H9 (cell line): ENCODE measurements around the gene WDR91. TPM values are rescaled to one million over a fixed set of nuclear protein-coding genes. Genes with fewer than 3 reads are reported as not detected.
"Not testable (repeated sequence)": the region's sequence is repeated elsewhere in the genome, so short reads cannot be mapped to it uniquely, and the experiment has no call there.

ENCODE experiments used
- DNase-seq: peaks from one replicate; pipeline ENCODE4 v3.0.0-alpha.2; 2017
- H2AFZ ChIP-seq: one replicate; pipeline ENCODE4 v1.6.1; 2013; ENCODE audit warnings: mild to moderate bottlenecking, low read length, control low read depth, moderate library complexity
- H2AK5ac ChIP-seq: 2 replicates; pipeline ENCODE4 v1.6.1; 2013; ENCODE audit warnings: low read length, control low read depth, mixed read lengths; ENCODE audit not compliant: insufficient read length
- H2BK120ac ChIP-seq: one replicate; pipeline ENCODE4 v1.6.1; 2013; ENCODE audit warnings: low read depth, mild to moderate bottlenecking, low read length, control low read depth, inconsistent platforms; ENCODE audit not compliant: poor library complexity, severe bottlenecking
- H2BK12ac ChIP-seq: 2 replicates; pipeline ENCODE4 v1.6.1; 2013; ENCODE audit warnings: low read length, control low read depth, mixed read lengths, low read depth; ENCODE audit not compliant: insufficient read length
- H2BK15ac ChIP-seq: 2 replicates; pipeline ENCODE4 v1.6.1; 2013; ENCODE audit warnings: low read depth, low read length, control low read depth
- H2BK20ac ChIP-seq: one replicate; pipeline ENCODE4 v1.6.1; 2013; ENCODE audit warnings: low read depth, mild to moderate bottlenecking, low read length, control low read depth, inconsistent platforms; ENCODE audit not compliant: poor library complexity, severe bottlenecking
- H2BK5ac ChIP-seq: 2 replicates; pipeline ENCODE4 v1.6.1; 2013; ENCODE audit warnings: low read length, control low read depth, mixed read lengths; ENCODE audit not compliant: insufficient read length
- H3K14ac ChIP-seq: 2 replicates; pipeline ENCODE4 v1.6.1; 2013; ENCODE audit warnings: low read length, control low read depth; ENCODE audit not compliant: insufficient read depth
- H3K18ac ChIP-seq: 2 replicates; pipeline ENCODE4 v1.6.1; 2013; ENCODE audit warnings: low read depth, mild to moderate bottlenecking, mixed read lengths, low read length, control low read depth; ENCODE audit not compliant: insufficient read length
- H3K23ac ChIP-seq: 2 replicates; pipeline ENCODE4 v1.6.1; 2013; ENCODE audit warnings: low read length, control low read depth, mixed read lengths, low read depth; ENCODE audit not compliant: insufficient read length
- H3K23me2 ChIP-seq: 2 replicates; pipeline ENCODE4 v1.6.1; 2013; ENCODE audit warnings: low read depth, mild to moderate bottlenecking, mixed read lengths, low read length, control low read depth; ENCODE audit not compliant: insufficient read length, poor library complexity, severe bottlenecking
- H3K27ac ChIP-seq: 2 replicates; pipeline ENCODE4 v1.5.1; 2013; ENCODE audit warnings: low read length, control low read depth, mixed read lengths, low read depth; ENCODE audit not compliant: insufficient read length
- H3K27me3 ChIP-seq: 2 replicates; pipeline ENCODE4 v1.6.1; 2013; ENCODE audit warnings: low read length, control low read depth, inconsistent platforms; ENCODE audit not compliant: insufficient read depth
- H3K4ac ChIP-seq: 2 replicates; pipeline ENCODE4 v1.6.1; 2013; ENCODE audit warnings: low read depth, mild to moderate bottlenecking, control low read depth, inconsistent platforms, low read length, moderate library complexity
- H3K4me1 ChIP-seq: 2 replicates; pipeline ENCODE4 v1.6.1; 2013; ENCODE audit warnings: low read length, control low read depth, inconsistent platforms; ENCODE audit not compliant: insufficient read depth
- H3K4me2 ChIP-seq: 2 replicates; pipeline ENCODE4 v1.6.1; 2013; ENCODE audit warnings: low read length, control low read depth, mixed read lengths; ENCODE audit not compliant: insufficient read length, insufficient read depth
- H3K56ac ChIP-seq: 2 replicates; pipeline ENCODE4 v1.6.1; 2013; ENCODE audit warnings: low read depth, mild to moderate bottlenecking, mixed read lengths, low read length, control low read depth; ENCODE audit not compliant: insufficient read length
- H3K79me1 ChIP-seq: 2 replicates; pipeline ENCODE4 v1.6.1; 2013; ENCODE audit warnings: low read depth, mild to moderate bottlenecking, moderate library complexity, low read length, control low read depth, inconsistent platforms; ENCODE audit not compliant: insufficient read depth, poor library complexity, severe bottlenecking
- H3K79me2 ChIP-seq: 2 replicates; pipeline ENCODE4 v1.6.1; 2013; ENCODE audit warnings: low read length, control low read depth, inconsistent platforms; ENCODE audit not compliant: insufficient read depth
- H3K9ac ChIP-seq: 2 replicates; pipeline ENCODE4 v1.6.1; 2013; ENCODE audit warnings: low read length, control low read depth, mixed read lengths; ENCODE audit not compliant: insufficient read length; ENCODE audit errors: extremely low read depth
- H3K9me3 ChIP-seq: one replicate; pipeline ENCODE4 v1.6.1; 2013; ENCODE audit warnings: low read depth, low read length, inconsistent platforms; ENCODE audit not compliant: control insufficient read depth
- H3T11ph ChIP-seq: one replicate; pipeline ENCODE4 v1.6.1; 2013; ENCODE audit warnings: mild to moderate bottlenecking, low read length, control low read depth, inconsistent platforms
- H4K20me1 ChIP-seq: one replicate; pipeline ENCODE4 v1.6.1; 2013; ENCODE audit not compliant: control insufficient read depth, insufficient read length, insufficient read depth
- H4K5ac ChIP-seq: 2 replicates; pipeline ENCODE4 v1.6.1; 2013; ENCODE audit warnings: low read depth, mild to moderate bottlenecking, mixed read lengths, low read length, control low read depth; ENCODE audit not compliant: insufficient read length
- H4K8ac ChIP-seq: replicated peaks from 2 replicates; pipeline ENCODE4 v1.6.1; 2013; ENCODE audit warnings: low read length, control low read depth, mixed read lengths, low read depth; ENCODE audit not compliant: insufficient read length
- H4K91ac ChIP-seq: 2 replicates; pipeline ENCODE4 v1.6.1; 2013; ENCODE audit warnings: low read depth, mild to moderate bottlenecking, moderate library complexity, mixed read lengths, low read length, control low read depth; ENCODE audit not compliant: insufficient read length
- H3K27ac Mint-ChIP-seq, 3 experiments: 2 replicates in 2 of 3; 3 replicates in 1 of 3; pipeline ENCODE4 v1.8.0; 2020 to 2021; ENCODE audit warnings: mixed read lengths in 3 of 3, mild to moderate bottlenecking in 1 of 3, moderate library complexity in 1 of 3
- H3K27me3 Mint-ChIP-seq: 2 replicates; pipeline ENCODE4 v1.8.0; 2021; ENCODE audit warnings: low read depth, mild to moderate bottlenecking, moderate library complexity, mixed read lengths
- H3K36me3 Mint-ChIP-seq, 3 experiments: 2 replicates in 2 of 3; 3 replicates in 1 of 3; pipeline ENCODE4 v1.8.0; 2020 to 2021; ENCODE audit warnings: low read depth in 3 of 3, mixed read lengths in 3 of 3; ENCODE audit not compliant: insufficient read depth in 1 of 3
- H3K4me1 Mint-ChIP-seq, 2 experiments: 2 replicates each; pipeline ENCODE4 v1.8.0; 2020; ENCODE audit warnings: mixed read lengths in 2 of 2
- H3K4me3 Mint-ChIP-seq, 2 experiments: 2 replicates in 1 of 2; 3 replicates in 1 of 2; pipeline ENCODE4 v1.8.0; 2020 to 2021; ENCODE audit warnings: mild to moderate bottlenecking in 2 of 2, mixed read lengths in 2 of 2, moderate library complexity in 1 of 2
- H3K9me3 Mint-ChIP-seq, 2 experiments: 2 replicates in 1 of 2; 3 replicates in 1 of 2; pipeline ENCODE4 v1.8.0; 2020; ENCODE audit warnings: mild to moderate bottlenecking in 2 of 2, mixed read lengths in 2 of 2, moderate library complexity in 1 of 2
- CTCF ChIP-seq: fragments of 200-600 bp; sonication (generic); conservative IDR thresholded peaks from 3 replicates; pipeline ENCODE4 v1.8.0; 2021; ENCODE audit warnings: antibody characterized with exemption, mild to moderate bottlenecking
- WGBS: extraction: QIAGEN DNeasy Blood & Tissue Kit; methylation state at CpG from one replicate; pipeline ENCODE4 v1.1.7; 2013; ENCODE audit warnings: missing lambda C conversion rate, low lambda C conversion rate, mixed read lengths; ENCODE audit not compliant: insufficient read length; ENCODE audit errors: extremely low coverage; 5-methylcytosine and 5-hydroxymethylcytosine counted together
- total RNA-seq: library from RNA; stranded (reverse); gene quantifications from 2 replicates; pipeline ENCODE4 v1.2.1, GENCODE V29; 2021

The WDR91 gene
- total RNA-seq, 1 experiment from 2014 or later = 9.4 TPM

DNA sequence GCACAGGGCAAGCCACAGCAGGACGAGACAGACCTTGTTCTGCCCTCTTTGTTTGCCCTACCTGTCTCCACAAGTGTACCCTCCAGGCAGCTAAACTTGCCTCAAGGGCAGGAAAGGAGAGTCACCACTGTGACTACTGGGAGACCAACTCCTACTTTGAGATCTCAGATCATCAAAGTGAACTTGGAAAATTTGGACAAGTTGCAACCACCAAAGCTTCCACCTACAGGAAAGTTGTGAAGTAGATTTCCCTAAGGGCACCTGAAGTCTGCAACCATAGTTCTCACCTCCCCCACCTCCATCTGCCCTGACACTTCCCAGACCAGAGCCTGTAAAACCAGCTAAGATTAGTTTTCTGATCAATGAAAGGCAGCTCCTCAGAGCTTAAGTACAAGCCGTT lies 2.5 kb upstream of the WDR91 start:
- Mint-ChIP-seq H3K9me3 (no peaks in the 10 kb centered on the region), H3K27me3 (peaks cover 10% of the 10 kb centered on the region), H3K36me3 (no peaks in the 10 kb centered on the region), H3K27ac (no peak overlapping the region; a peak in 1 of 7 replicates), H3K4me1 (peaks cover 10 to 21% of the 10 kb centered on the region in 2 experiments), H3K4me3 (no peak overlapping the region)
- no peak overlapping the region for H3K56ac ChIP-seq
- H3K4me1 ChIP-seq = 0 out of 2 replicates have a peak, but pooled peaks cover 2% of the 10 kb centered on the region
- H2BK15ac ChIP-seq = no peak overlapping the region
- H3K9ac ChIP-seq = no peak overlapping the region
- H4K5ac ChIP-seq = no peak overlapping the region
- H2BK12ac ChIP-seq = no peak overlapping the region
- H3K27me3 ChIP-seq = no peaks in the 10 kb centered on the region
- no peak overlapping the region for H3K27ac ChIP-seq
- no peaks in the 10 kb centered on the region for H3K79me1 ChIP-seq
- no peak overlapping the region for H3K4me2 ChIP-seq
- WGBS = no CpG with 5 or more reads among the region's 2 CpGs
- no peak overlapping the region for H3K14ac ChIP-seq
- H2BK120ac ChIP-seq = no peak overlapping the region
- H2BK20ac ChIP-seq = no peak overlapping the region
- H3K23me2 ChIP-seq = peaks cover 8% of the 10 kb centered on the region
- H4K20me1 ChIP-seq = no peaks in the 10 kb centered on the region
- no peak for TF ChIP-seq CTCF
- no peak overlapping the region for H2AFZ ChIP-seq
- no peak overlapping the region for H3K18ac ChIP-seq
- no peak overlapping the region for H3T11ph ChIP-seq
- no peaks in the 10 kb centered on the region for H3K79me2 ChIP-seq
- no peak overlapping the region for H2BK5ac ChIP-seq
- H3K9me3 ChIP-seq = no peaks in the 10 kb centered on the region
- DNase-seq = no peak
- H2AK5ac ChIP-seq = no peak overlapping the region
- H3K4ac ChIP-seq = no peak overlapping the region
- no peak overlapping the region for H4K91ac ChIP-seq
- H3K23ac ChIP-seq = no peak overlapping the region
- no peak overlapping the region for H4K8ac ChIP-seq

GRCh38 chr7:135211946-135212685 lies 790 bp upstream of the WDR91 start:
- H3K4me2 ChIP-seq = peak overlapping the region; percentile 85
- H3K79me2 ChIP-seq, H3K23me2 ChIP-seq, H4K8ac ChIP-seq, H4K91ac ChIP-seq, H3K9me3 ChIP-seq, H2BK5ac ChIP-seq, H2BK20ac ChIP-seq, H3K27me3 Mint-ChIP-seq, DNase-seq, H3K36me3 Mint-ChIP-seq, H2AK5ac ChIP-seq, H3K23ac ChIP-seq, H3K9me3 Mint-ChIP-seq, H3K56ac ChIP-seq, H2BK120ac ChIP-seq, H4K5ac ChIP-seq, H3K27ac ChIP-seq, H3K18ac ChIP-seq, H3K27ac Mint-ChIP-seq, H2BK15ac ChIP-seq, H3K4ac ChIP-seq, H3K79me1 ChIP-seq, H3K27me3 ChIP-seq, H2BK12ac ChIP-seq, H3T11ph ChIP-seq, H3K4me1 ChIP-seq, H4K20me1 ChIP-seq: not testable (repeated sequence)
- WGBS = no CpG with 5 or more reads among the region's 30 CpGs
- H3K4me3 Mint-ChIP-seq = peak overlapping the region; percentile 92 to 96
- peak overlapping the region; percentile 72 for H3K9ac ChIP-seq
- peak overlapping the region; percentile 34 for H2AFZ ChIP-seq
- peaks cover 10 to 25% of the 10 kb centered on the region in 2 experiments for H3K4me1 Mint-ChIP-seq
- peak overlapping the region; percentile 76; the same call in 1 of the 2 replicates for H3K14ac ChIP-seq
